Retinal pigment epithelial cell (primary cell): ENCODE measurements around the gene FAM53B.

ENCODE experiments used
- DNase-seq: peaks from one replicate; pipeline ENCODE4 v3.0.0-alpha.2; 2010; ENCODE audit warnings: low read depth
- H3K4me3 ChIP-seq: 2 replicates; pipeline ENCODE4 v1.5.1; 2011; ENCODE audit warnings: mild to moderate bottlenecking, low read length, control low read depth, moderate library complexity
- TF ChIP-seq, protein P1 (sequence below): conservative IDR thresholded peaks from 2 replicates; pipeline ENCODE4 v1.5.1; 2011; ENCODE audit warnings: low read depth, low read length, control low read depth, inconsistent platforms

The FAM53B gene

GRCh38 chr10:124711145-124711544, 33.0 kb downstream of the FAM53B start:
- TF ChIP-seq, protein P1, sequence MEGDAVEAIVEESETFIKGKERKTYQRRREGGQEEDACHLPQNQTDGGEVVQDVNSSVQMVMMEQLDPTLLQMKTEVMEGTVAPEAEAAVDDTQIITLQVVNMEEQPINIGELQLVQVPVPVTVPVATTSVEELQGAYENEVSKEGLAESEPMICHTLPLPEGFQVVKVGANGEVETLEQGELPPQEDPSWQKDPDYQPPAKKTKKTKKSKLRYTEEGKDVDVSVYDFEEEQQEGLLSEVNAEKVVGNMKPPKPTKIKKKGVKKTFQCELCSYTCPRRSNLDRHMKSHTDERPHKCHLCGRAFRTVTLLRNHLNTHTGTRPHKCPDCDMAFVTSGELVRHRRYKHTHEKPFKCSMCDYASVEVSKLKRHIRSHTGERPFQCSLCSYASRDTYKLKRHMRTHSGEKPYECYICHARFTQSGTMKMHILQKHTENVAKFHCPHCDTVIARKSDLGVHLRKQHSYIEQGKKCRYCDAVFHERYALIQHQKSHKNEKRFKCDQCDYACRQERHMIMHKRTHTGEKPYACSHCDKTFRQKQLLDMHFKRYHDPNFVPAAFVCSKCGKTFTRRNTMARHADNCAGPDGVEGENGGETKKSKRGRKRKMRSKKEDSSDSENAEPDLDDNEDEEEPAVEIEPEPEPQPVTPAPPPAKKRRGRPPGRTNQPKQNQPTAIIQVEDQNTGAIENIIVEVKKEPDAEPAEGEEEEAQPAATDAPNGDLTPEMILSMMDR = no peak
- no peak overlapping the region for H3K4me3 ChIP-seq
- DNase-seq = no peak

DNA sequence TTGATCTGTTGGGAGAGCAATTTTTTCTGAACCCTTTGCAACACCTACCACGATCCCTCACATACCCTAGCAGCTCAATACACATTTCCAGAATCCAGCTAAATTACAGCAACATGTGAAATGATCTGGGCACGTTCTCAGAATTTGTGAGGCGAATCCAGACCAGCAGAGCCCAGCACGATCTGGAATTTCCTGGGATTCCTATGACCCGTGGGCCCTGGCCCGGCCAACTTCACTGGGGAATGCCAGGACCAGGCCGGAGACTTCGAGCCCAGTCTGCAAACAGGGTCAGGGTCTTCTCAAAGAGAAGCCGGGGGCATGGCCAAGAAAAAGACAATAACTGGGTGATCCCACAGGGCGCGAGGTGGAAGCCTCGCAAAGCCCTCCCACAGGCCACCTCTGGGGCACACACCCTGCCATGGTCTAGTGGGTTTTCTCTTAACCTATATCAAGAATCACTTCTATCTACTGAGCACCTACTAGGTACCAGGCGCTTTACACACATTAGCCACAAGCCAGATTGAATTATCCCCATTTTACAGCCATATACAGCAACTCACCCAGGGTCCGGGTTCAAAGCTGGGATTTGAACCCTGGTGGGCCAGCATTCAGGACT, 33.8 kb downstream of the FAM53B start:
- H3K4me3 ChIP-seq = no peak overlapping the region
- DNase-seq = no peak
- TF ChIP-seq, protein P1 = no peak

DNA sequence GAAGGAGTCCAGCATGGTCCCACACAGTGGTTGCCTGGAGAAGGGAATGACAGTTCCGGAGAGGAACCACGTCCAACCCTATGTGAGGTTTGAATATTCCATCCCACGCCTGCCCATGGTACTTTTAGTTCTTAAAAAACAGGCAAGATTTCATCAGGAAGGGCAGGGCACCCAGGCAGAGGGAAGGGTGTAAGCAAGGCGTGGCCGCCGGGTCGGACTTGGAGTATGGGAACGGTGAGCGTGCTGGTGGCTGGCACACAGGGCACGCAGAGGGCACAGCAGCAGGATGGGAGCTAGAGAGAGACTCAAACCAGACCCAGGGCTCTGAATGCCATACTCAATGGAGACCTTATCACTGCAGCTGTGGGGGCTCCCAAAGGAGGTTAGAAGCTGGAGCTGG, 34.3 kb downstream of the FAM53B start:
- DNase-seq = no peak
- TF ChIP-seq, protein P1 = no peak
- H3K4me3 ChIP-seq = no peak overlapping the region

- TF ChIP-seq, protein P1 = no peak
- no peak for DNase-seq
- no peak overlapping the region for H3K4me3 ChIP-seq
These were observed 35.2 kb downstream of the FAM53B start for GRCh38 chr10:124708922-124709520.

DNA sequence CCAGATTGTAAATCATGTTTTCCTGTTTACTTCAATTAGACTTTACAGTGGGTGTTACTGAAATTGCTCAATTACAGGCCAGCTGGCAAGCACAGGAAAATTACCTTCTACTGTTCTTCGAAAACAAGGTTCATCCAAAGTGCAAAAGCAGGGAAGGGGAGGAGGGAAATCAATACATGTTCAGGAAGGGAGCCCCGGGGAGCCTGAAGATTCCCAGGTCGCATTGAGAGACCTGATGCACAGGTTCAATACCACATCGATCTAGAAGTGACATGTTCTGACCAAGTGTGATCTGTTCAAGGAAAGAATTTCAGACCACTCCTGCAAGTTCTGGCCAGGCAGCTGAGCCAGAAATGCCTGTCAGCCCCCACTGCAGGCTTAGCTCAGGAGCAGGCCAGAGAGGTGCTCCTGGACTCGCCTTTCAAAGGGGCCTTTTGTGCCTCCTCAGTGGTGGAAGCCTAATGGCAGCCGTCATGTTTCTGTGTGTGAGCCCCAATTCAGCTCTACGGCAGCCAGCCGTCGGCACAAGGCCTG, 35.9 kb downstream of the FAM53B start:
- DNase-seq = no peak
- TF ChIP-seq, protein P1 = no peak
- no peak overlapping the region for H3K4me3 ChIP-seq

DNA sequence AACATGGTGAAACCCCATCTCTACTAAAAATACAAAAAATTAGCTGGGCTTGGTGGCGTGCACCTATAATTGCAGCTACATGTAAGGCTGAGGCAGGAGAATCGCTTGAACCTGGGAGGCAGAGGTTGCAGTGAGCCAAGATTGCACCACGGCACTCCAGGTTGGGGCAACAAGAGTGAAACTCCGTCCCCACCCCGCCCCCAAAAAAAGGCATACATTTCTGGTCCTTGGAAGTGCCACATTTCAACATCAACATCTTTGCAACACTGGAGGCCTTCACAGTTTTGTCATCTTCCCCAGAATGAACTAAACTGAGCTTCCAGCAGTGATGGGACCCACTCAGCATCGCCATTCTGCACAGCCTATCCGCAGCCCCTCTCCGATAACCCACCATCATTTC, 36.6 kb downstream of the FAM53B start:
- no peak for DNase-seq
- TF ChIP-seq, protein P1 = no peak
- H3K4me3 ChIP-seq = no peak overlapping the region

DNA sequence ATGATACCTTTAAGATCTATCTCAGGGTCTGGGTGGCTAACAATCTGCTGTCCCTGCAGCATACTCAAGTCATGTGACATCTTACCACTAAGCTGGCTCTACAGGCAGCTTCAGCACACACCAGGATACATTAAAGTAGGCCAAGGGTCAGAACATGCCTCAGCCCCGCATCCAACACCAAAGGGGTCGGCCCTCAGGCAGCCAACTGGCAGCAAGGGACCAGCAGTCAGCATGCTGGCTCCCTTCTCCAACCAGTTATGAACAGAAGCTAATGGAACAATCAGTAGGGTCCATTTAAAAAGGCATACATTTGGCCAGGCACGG, 37.1 kb downstream of the FAM53B start:
- no peak for DNase-seq
- H3K4me3 ChIP-seq = no peak overlapping the region
- TF ChIP-seq, protein P1 = no peak
